ENCODE measurements around the gene ATG5.

GRCh38 chr6:106316375-106316766 is 9.2 kb downstream of the ATG5 start:
- TF ChIP-seq CTCF (IDR thresholded peaks at IDR 0.05) (no peak), EZH2 (IDR thresholded peaks at IDR 0.05; ENCODE audit: borderline replicate concordance, insufficient read depth, low read depth, low read length, poor library complexity, severe bottlenecking) (no peak)

Measured in B cell (primary cell).